Natural killer cell (primary cell): ENCODE measurements around the gene PHLDB3. TPM values are rescaled to one million over a fixed set of nuclear protein-coding genes. Genes with fewer than 3 reads are reported as not detected.

Source experiments
- ATAC-seq, 3 donors: fragments of 150-1000 bp in 2 of 3; fragments of 200-7000 bp in 1 of 3; cut with Tn5 transposase; 1 replicate in 1 of 3; 2 replicates in 2 of 3; pipeline ENCODE4 v1.10.0; 2021; ENCODE audit warnings: mild to moderate bottlenecking in 2 of 3, moderate library complexity in 2 of 3
- DNase-seq, 2 donors: peaks; one replicate each; pipeline versions ENCODE4 v3.0.0 to v3.0.0-alpha.2; 2013 to 2021; ENCODE audit warnings: mixed read lengths in 1 of 2
- H3K27ac ChIP-seq: one replicate; pipeline ENCODE4 v1.5.1; 2013; ENCODE audit warnings: mild to moderate bottlenecking, low read length
- H3K27me3 ChIP-seq: one replicate; pipeline ENCODE4 v1.6.1; 2013; ENCODE audit warnings: low read length; ENCODE audit not compliant: control insufficient read depth, insufficient read depth
- H3K36me3 ChIP-seq: one replicate; pipeline ENCODE4 v1.6.1; 2013; ENCODE audit warnings: low read length; ENCODE audit not compliant: control insufficient read depth, insufficient read depth
- H3K4me1 ChIP-seq: one replicate; pipeline ENCODE4 v1.6.1; 2013; ENCODE audit warnings: low read length; ENCODE audit not compliant: control insufficient read depth, insufficient read depth
- H3K4me3 ChIP-seq: one replicate; pipeline ENCODE4 v1.5.1; 2013; ENCODE audit warnings: low read length
- H3K9me3 ChIP-seq: one replicate; pipeline ENCODE4 v1.6.1; 2013; ENCODE audit warnings: low read length; ENCODE audit not compliant: control insufficient read depth, insufficient read depth
- H3K27ac Mint-ChIP-seq, 2 donors: one replicate each; pipeline ENCODE4 v1.8.0; 2022; ENCODE audit warnings: mild to moderate bottlenecking in 2 of 2, mixed read lengths in 2 of 2, moderate library complexity in 1 of 2
- H3K27me3 Mint-ChIP-seq, 2 donors: one replicate each; pipeline ENCODE4 v1.8.0; 2022; ENCODE audit warnings: low read depth in 2 of 2, mixed read lengths in 2 of 2
- H3K36me3 Mint-ChIP-seq: one replicate; pipeline ENCODE4 v1.8.0; 2022; ENCODE audit warnings: mixed read lengths
- H3K4me1 Mint-ChIP-seq, 2 donors: one replicate each; pipeline ENCODE4 v1.8.0; 2022; ENCODE audit warnings: mixed read lengths in 2 of 2
- H3K4me3 Mint-ChIP-seq: one replicate; pipeline ENCODE4 v1.8.0; 2022; ENCODE audit warnings: mild to moderate bottlenecking, moderate library complexity, mixed read lengths
- H3K9me3 Mint-ChIP-seq, 2 donors: one replicate each; pipeline ENCODE4 v1.8.0; 2022; ENCODE audit warnings: mixed read lengths in 2 of 2
- CTCF ChIP-seq: fragments of 200-600 bp; IDR thresholded peaks from one replicate; pipeline ENCODE4 v1.8.0; 2022; ENCODE audit warnings: antibody characterized with exemption
- WGBS: methylation state at CpG from one replicate; pipeline ENCODE4 v1.1.7; 2013; ENCODE audit warnings: missing lambda C conversion rate; ENCODE audit not compliant: insufficient coverage; 5-methylcytosine and 5-hydroxymethylcytosine counted together
- intact Hi-C: fragments of 100-400 bp; cut with micrococcal nuclease; formaldehyde crosslinking; loops from one replicate; pipeline ENCODE4 v1.14.2; 2022
- total RNA-seq, 4 donors: library from RNA; stranded (reverse); fragments of 120-200 nt in 1 of 4; gene quantifications; one replicate each; pipeline versions ENCODE4 v1.2.3 to v1.2.4, GENCODE V29; 2013 to 2022

Gene PHLDB3
- total RNA-seq, 3 donors from 2014 or later (not counting 1 experiment from before 2014, with no cell fraction given), result 24.5 to 24.9 (median 24.8) TPM

DNA sequence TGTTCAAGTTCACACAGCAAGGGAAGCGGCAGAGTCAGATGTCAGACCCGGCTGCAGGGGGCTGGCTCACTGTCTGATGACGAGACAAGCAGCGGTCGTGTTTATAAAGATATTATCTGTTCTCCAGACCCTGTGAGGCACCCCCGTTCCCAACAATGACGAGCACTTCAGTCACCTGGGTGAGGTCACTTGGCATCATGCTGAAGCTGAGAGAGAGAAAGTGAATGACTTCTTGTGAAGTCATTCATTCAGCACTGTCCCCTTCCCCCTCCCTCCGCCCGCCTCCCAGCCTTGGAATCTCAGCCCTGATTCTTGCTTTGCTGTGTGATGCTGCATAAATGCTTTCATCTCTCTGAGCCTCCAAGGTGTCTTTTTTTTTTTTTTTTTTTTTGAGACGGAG lies 34.3 kb downstream of the PHLDB3 start:
- no peak for TF ChIP-seq CTCF
- Mint-ChIP-seq H3K4me3 (no peak overlapping the region), H3K4me1 (peaks cover 8 to 31% of the 10 kb centered on the region in 2 donors), H3K9me3 (no peaks in the 10 kb centered on the region), H3K36me3 (no peaks in the 10 kb centered on the region), H3K27me3 (peaks cover 0 to 3% of the 10 kb centered on the region in 2 donors), H3K27ac (no peak overlapping the region)
- peak in 1 of 2 donors; percentile 83 for DNase-seq
- Histone ChIP-seq H3K36me3 (no peaks in the 10 kb centered on the region), H3K4me3 (no peak overlapping the region), H3K9me3 (no peaks in the 10 kb centered on the region), H3K4me1 (peaks cover 12% of the 10 kb centered on the region), H3K27me3 (no peaks in the 10 kb centered on the region), H3K27ac (no peak overlapping the region)
- WGBS, result 84% methylated on average over 9 of the region's 10 CpGs
- no peak for ATAC-seq
- intact Hi-C loops, result no loop called here

DNA sequence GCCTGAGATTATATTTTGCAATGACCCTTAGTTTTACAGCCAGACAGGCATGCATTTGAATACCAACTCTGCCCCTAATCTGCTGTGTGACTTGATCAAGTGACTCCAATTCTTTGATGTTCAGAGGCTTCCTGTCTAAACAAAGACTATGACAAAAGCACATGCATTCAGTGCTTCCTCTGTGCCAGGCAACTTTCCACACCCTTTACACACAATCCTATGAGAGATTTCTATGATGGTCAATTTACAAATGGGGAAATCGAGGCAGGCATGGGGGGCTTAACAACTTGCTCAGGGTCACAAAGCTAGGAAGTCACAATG lies 35.4 kb downstream of the PHLDB3 start:
- TF ChIP-seq CTCF, result no peak
- no peak overlapping the region for H3K27ac Mint-ChIP-seq
- H3K36me3 ChIP-seq, result no peaks in the 10 kb centered on the region
- peaks cover 0 to 3% of the 10 kb centered on the region in 2 donors for H3K27me3 Mint-ChIP-seq
- intact Hi-C loops, result no loop called here
- H3K36me3 Mint-ChIP-seq, result no peaks in the 10 kb centered on the region
- H3K4me3 ChIP-seq, result no peak overlapping the region
- no peaks in the 10 kb centered on the region for H3K27me3 ChIP-seq
- H3K4me1 Mint-ChIP-seq, result peaks cover 5 to 29% of the 10 kb centered on the region in 2 donors
- 62% methylated on average over 1 of the region's 1 CpG for WGBS
- no peak overlapping the region for H3K27ac ChIP-seq
- H3K4me1 ChIP-seq, result peaks cover 13% of the 10 kb centered on the region
- ATAC-seq, result no peak
- DNase-seq, result peak in 1 of 2 donors; percentile 76
- no peaks in the 10 kb centered on the region for H3K9me3 ChIP-seq
- no peaks in the 10 kb centered on the region for H3K9me3 Mint-ChIP-seq
- H3K4me3 Mint-ChIP-seq, result no peak overlapping the region

DNA sequence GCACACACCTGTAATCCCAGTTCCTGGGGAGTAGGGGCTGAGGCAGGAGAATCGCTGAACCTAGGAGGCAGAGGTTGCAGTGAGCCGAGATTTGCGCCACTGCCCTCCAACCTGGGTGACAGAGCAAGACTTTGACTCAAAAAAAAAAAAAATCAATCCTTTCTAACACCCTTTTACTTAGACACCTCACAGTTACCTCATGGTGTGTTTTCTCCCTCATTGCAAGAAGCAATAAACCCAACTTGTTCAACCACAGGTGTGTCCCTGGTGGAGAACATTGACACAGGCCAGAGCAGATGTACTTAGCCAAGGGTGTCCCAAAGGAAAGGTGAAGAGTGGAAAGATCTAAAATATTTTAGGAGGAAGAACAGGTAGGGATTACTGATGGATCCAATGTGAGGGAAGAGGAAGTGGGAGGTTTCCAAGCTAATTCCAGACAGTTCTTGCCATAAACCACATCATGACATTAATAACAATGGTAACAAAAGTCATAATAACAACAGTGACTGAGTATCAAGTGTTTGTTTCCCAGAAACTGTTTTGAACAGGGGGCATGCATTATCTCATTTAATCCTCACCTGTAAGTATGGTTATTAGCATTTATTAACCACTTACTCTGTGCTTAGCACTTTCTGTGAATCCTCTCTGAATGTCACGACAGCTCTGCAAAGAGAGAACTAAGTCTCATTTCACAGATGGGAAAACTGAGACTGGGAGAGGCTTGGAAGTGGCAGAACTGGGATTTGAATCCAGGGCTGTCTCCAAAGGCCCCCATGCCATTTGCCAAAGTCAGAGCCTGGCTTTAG lies 36.0 kb downstream of the PHLDB3 start:
- Histone ChIP-seq H3K36me3 (no peaks in the 10 kb centered on the region), H3K27ac (no peak overlapping the region), H3K4me3 (no peak overlapping the region), H3K9me3 (no peaks in the 10 kb centered on the region), H3K4me1 (peaks cover 18% of the 10 kb centered on the region), H3K27me3 (no peaks in the 10 kb centered on the region)
- ATAC-seq (no peak), DNase-seq (peak in 1 of 2 donors; percentile 50)
- peak overlapping the region; percentile 36 to 69 for H3K27ac Mint-ChIP-seq
- H3K4me3 Mint-ChIP-seq, result no peak overlapping the region
- WGBS, result 98% methylated on average over 4 of the region's 4 CpGs
- peaks cover 5 to 34% of the 10 kb centered on the region in 2 donors for H3K4me1 Mint-ChIP-seq
- intact Hi-C loops, result no loop called here
- no peak for TF ChIP-seq CTCF
- peaks cover 0 to 3% of the 10 kb centered on the region in 2 donors for H3K27me3 Mint-ChIP-seq
- no peaks in the 10 kb centered on the region for H3K9me3 Mint-ChIP-seq
- H3K36me3 Mint-ChIP-seq, result no peaks in the 10 kb centered on the region

- H3K4me1 Mint-ChIP-seq, result peaks cover 5 to 38% of the 10 kb centered on the region in 2 donors
- no peaks in the 10 kb centered on the region for H3K36me3 ChIP-seq
- DNase-seq (no peak), ATAC-seq (no peak)
- no peaks in the 10 kb centered on the region for H3K9me3 Mint-ChIP-seq
- no peaks in the 10 kb centered on the region for H3K9me3 ChIP-seq
- no peak overlapping the region for H3K4me3 ChIP-seq
- no peaks in the 10 kb centered on the region for H3K27me3 ChIP-seq
- peaks cover 0 to 3% of the 10 kb centered on the region in 2 donors for H3K27me3 Mint-ChIP-seq
- 65% methylated on average over 4 of the region's 4 CpGs for whole genome bisulfite sequencing
- H3K27ac ChIP-seq, result no peak overlapping the region
- no peak for TF ChIP-seq CTCF
- H3K36me3 Mint-ChIP-seq, result no peaks in the 10 kb centered on the region
- no peak overlapping the region for H3K4me3 Mint-ChIP-seq
- intact Hi-C loops, result no loop called here
- H3K4me1 ChIP-seq, result peaks cover 23% of the 10 kb centered on the region
- peak overlapping the region; percentile 36 to 49 for H3K27ac Mint-ChIP-seq
Measured at GRCh38 chr19:43467730-43468129, 36.8 kb downstream of the PHLDB3 start.
